Transverse colon (tissue), 3 donors: ENCODE results near the gene AP3S1.

Experiments used
- EP300 ChIP-seq: sonication (generic); formaldehyde crosslinking; IDR thresholded peaks from one replicate; pipeline ENCODE4 v1.6.1; 2017; ENCODE audit warnings: antibody characterized with exemption, low read depth
- POLR2A ChIP-seq: fragments of 450-650 bp; IDR thresholded peaks from one replicate; pipeline ENCODE4 v1.6.1; 2016; ENCODE audit warnings: antibody characterized with exemption, mild to moderate bottlenecking, moderate library complexity
- POLR2AphosphoS5 ChIP-seq, 3 donors: sonication (generic); formaldehyde crosslinking; IDR thresholded peaks; one replicate each; pipeline ENCODE4 v1.6.1; 2016; ENCODE audit warnings: antibody characterized with exemption in 3 of 3

- TF ChIP-seq EP300: no peak
- TF ChIP-seq POLR2A: no peak
- no peak for TF ChIP-seq POLR2AphosphoS5 (IDR thresholded peaks at IDR 0.05)
Measured at GRCh38 chr5:115815006-115815692, 26.6 kb upstream of the AP3S1 start.
